ENCODE measurements around the gene PTCD1.
A peak's percentile ranks its signal among the peaks of the same experiment; 100 is the strongest.

PTCD1 gene

GRCh38 chr7:99469381-99470065 lies 30.9 kb upstream of the PTCD1 start:
- WGBS (ENCODE audit: insufficient coverage) = 58% methylated on average over 15 of the region's 23 CpGs
- no peaks in the 10 kb centered on the region for H3K9me3 ChIP-seq (ENCODE audit: control extremely low read depth in 1 of 5, control insufficient read depth in 4 of 5, insufficient read depth in 2 of 5, low read depth in 1 of 5, low read length in 4 of 5)
- ChIA-PET CTCF (interaction anchor here (0.6 kb wide), 1 partner anchor 24 kb away, joined by 3 read pairs; no protein-coding TSS in a partner anchor), POLR2A (no interaction called here)
- peaks cover 0 to 7% (median 0%) of the 10 kb centered on the region in 5 experiments for H3K27me3 ChIP-seq (replicated peaks in 2 of 5; ENCODE audit: control insufficient read depth in 4 of 5, insufficient read depth in 5 of 5, low read length in 4 of 5)
- H3K36me3 ChIP-seq (ENCODE audit: control insufficient read depth in 4 of 4, insufficient read depth in 4 of 4, low read length in 3 of 4) = peaks cover 0 to 3% (median under 1%) of the 10 kb centered on the region in 4 experiments
- DNase-seq = no peak
- H3K4me1 ChIP-seq (ENCODE audit: control extremely low read depth in 1 of 4, control insufficient read depth in 4 of 4, insufficient read depth in 4 of 4, low read length in 3 of 4) = peaks cover 6 to 30% (median 19%) of the 10 kb centered on the region in 4 experiments
- H3K4me3 ChIP-seq (ENCODE audit: control insufficient read depth in 1 of 7, extremely low read depth in 1 of 7, insufficient read depth in 4 of 7, low read depth in 2 of 7, low read length in 6 of 7) = no peak overlapping the region
- H3K27ac ChIP-seq (ENCODE audit: insufficient read depth in 1 of 2, low read depth in 1 of 2, low read length in 2 of 2, poor library complexity in 1 of 2, severe bottlenecking in 2 of 2) = no peak overlapping the region

GRCh38 chr7:99468336-99468918 lies 29.8 kb upstream of the PTCD1 start:
- H3K4me1 ChIP-seq (ENCODE audit: control extremely low read depth in 1 of 4, control insufficient read depth in 4 of 4, insufficient read depth in 4 of 4, low read length in 3 of 4) = peaks cover 5 to 27% (median 13%) of the 10 kb centered on the region in 4 experiments
- no peak overlapping the region for H3K4me3 ChIP-seq (ENCODE audit: control insufficient read depth in 1 of 7, extremely low read depth in 1 of 7, insufficient read depth in 4 of 7, low read depth in 2 of 7, low read length in 6 of 7)
- peaks cover 2 to 8% (median 7%) of the 10 kb centered on the region in 4 experiments for H3K36me3 ChIP-seq (ENCODE audit: control insufficient read depth in 4 of 4, insufficient read depth in 4 of 4, low read length in 3 of 4)
- H3K27ac ChIP-seq (ENCODE audit: insufficient read depth in 1 of 2, low read depth in 1 of 2, low read length in 2 of 2, poor library complexity in 1 of 2, severe bottlenecking in 2 of 2) = no peak overlapping the region
- WGBS (ENCODE audit: insufficient coverage) = 95% methylated on average over 24 of the region's 29 CpGs
- no peak for DNase-seq
- ChIA-PET POLR2A (no interaction called here), CTCF (interaction anchor here (0.6 kb wide), 1 partner anchor 23 kb away, joined by 3 read pairs; no protein-coding TSS in a partner anchor)
- H3K9me3 ChIP-seq (ENCODE audit: control extremely low read depth in 1 of 5, control insufficient read depth in 4 of 5, insufficient read depth in 2 of 5, low read depth in 1 of 5, low read length in 4 of 5) = no peaks in the 10 kb centered on the region
- H3K27me3 ChIP-seq (replicated peaks in 2 of 5; ENCODE audit: control insufficient read depth in 4 of 5, insufficient read depth in 5 of 5, low read length in 4 of 5) = peaks cover 0 to 7% (median 0%) of the 10 kb centered on the region in 5 experiments

GRCh38 chr7:99465421-99465768 lies 26.8 kb upstream of the PTCD1 start:
- peaks cover 0 to 4% (median 0%) of the 10 kb centered on the region in 5 experiments for H3K27me3 ChIP-seq (replicated peaks in 2 of 5; ENCODE audit: control insufficient read depth in 4 of 5, insufficient read depth in 5 of 5, low read length in 4 of 5)
- peak in 1 of 3 donors; percentile 3 for DNase-seq
- H3K27ac ChIP-seq (ENCODE audit: insufficient read depth in 1 of 2, low read depth in 1 of 2, low read length in 2 of 2, poor library complexity in 1 of 2, severe bottlenecking in 2 of 2) = peak overlapping the region; percentile 83 to 95
- H3K4me1 ChIP-seq (ENCODE audit: control extremely low read depth in 1 of 4, control insufficient read depth in 4 of 4, insufficient read depth in 4 of 4, low read length in 3 of 4) = peaks cover 2 to 20% (median 12%) of the 10 kb centered on the region in 4 experiments
- H3K9me3 ChIP-seq (ENCODE audit: control extremely low read depth in 1 of 5, control insufficient read depth in 4 of 5, insufficient read depth in 2 of 5, low read depth in 1 of 5, low read length in 4 of 5) = no peaks in the 10 kb centered on the region
- POLR2A ChIA-PET = interaction anchor here (0.7 to 1.6 kb wide), 3 partner anchors 35 to 86 kb away, joined by 3 to 4 read pairs (median 3); partner anchors contain the start of genes FAM200A, ZKSCAN5 and ZNF394
- peak overlapping the region; percentile 86 to 98 (median 90) for H3K4me3 ChIP-seq (ENCODE audit: control insufficient read depth in 1 of 7, extremely low read depth in 1 of 7, insufficient read depth in 4 of 7, low read depth in 2 of 7, low read length in 6 of 7)
- 5% methylated on average over 9 of the region's 9 CpGs for WGBS (ENCODE audit: insufficient coverage)
- CTCF ChIA-PET = interaction anchor here (0.6 to 1.4 kb wide), 2 partner anchors 88 to 135 kb away, joined by 3 read pairs; no protein-coding TSS in a partner anchor
- peaks cover 5 to 27% (median 11%) of the 10 kb centered on the region in 4 experiments for H3K36me3 ChIP-seq (ENCODE audit: control insufficient read depth in 4 of 4, insufficient read depth in 4 of 4, low read length in 3 of 4)

GRCh38 chr7:99461221-99461620 lies 22.6 kb upstream of the PTCD1 start:
- Histone ChIP-seq H3K4me1 (ENCODE audit: control extremely low read depth in 1 of 4, control insufficient read depth in 4 of 4, insufficient read depth in 4 of 4, low read length in 3 of 4) (peaks cover 2 to 18% (median 11%) of the 10 kb centered on the region in 4 experiments), H3K27ac (ENCODE audit: insufficient read depth in 1 of 2, low read depth in 1 of 2, low read length in 2 of 2, poor library complexity in 1 of 2, severe bottlenecking in 2 of 2) (no peak overlapping the region), H3K36me3 (ENCODE audit: control insufficient read depth in 4 of 4, insufficient read depth in 4 of 4, low read length in 3 of 4) (peaks cover 5 to 68% (median 44%) of the 10 kb centered on the region in 4 experiments), H3K27me3 (replicated peaks in 2 of 5; ENCODE audit: control insufficient read depth in 4 of 5, insufficient read depth in 5 of 5, low read length in 4 of 5) (no peaks in the 10 kb centered on the region), H3K4me3 (ENCODE audit: control insufficient read depth in 1 of 7, extremely low read depth in 1 of 7, insufficient read depth in 4 of 7, low read depth in 2 of 7, low read length in 6 of 7) (no peak overlapping the region), H3K9me3 (ENCODE audit: control extremely low read depth in 1 of 5, control insufficient read depth in 4 of 5, insufficient read depth in 2 of 5, low read depth in 1 of 5, low read length in 4 of 5) (no peaks in the 10 kb centered on the region)
- ChIA-PET CTCF (interaction anchor here (1.3 kb wide), 1 partner anchor 12 kb away, joined by 4 read pairs; no protein-coding TSS in a partner anchor), POLR2A (no interaction called here)
- DNase-seq = peak in 2 of 3 donors; percentile 25 to 31
- 100% methylated on average over 2 of the region's 2 CpGs for WGBS (ENCODE audit: insufficient coverage)

GRCh38 chr7:99460651-99461050 lies 22.1 kb upstream of the PTCD1 start:
- H3K27me3 ChIP-seq (replicated peaks in 2 of 5; ENCODE audit: control insufficient read depth in 4 of 5, insufficient read depth in 5 of 5, low read length in 4 of 5) = no peaks in the 10 kb centered on the region
- peaks cover 5 to 73% (median 49%) of the 10 kb centered on the region in 4 experiments for H3K36me3 ChIP-seq (ENCODE audit: control insufficient read depth in 4 of 4, insufficient read depth in 4 of 4, low read length in 3 of 4)
- 99% methylated on average over 11 of the region's 11 CpGs for WGBS (ENCODE audit: insufficient coverage)
- no peak overlapping the region for H3K27ac ChIP-seq (ENCODE audit: insufficient read depth in 1 of 2, low read depth in 1 of 2, low read length in 2 of 2, poor library complexity in 1 of 2, severe bottlenecking in 2 of 2)
- no peaks in the 10 kb centered on the region for H3K9me3 ChIP-seq (ENCODE audit: control extremely low read depth in 1 of 5, control insufficient read depth in 4 of 5, insufficient read depth in 2 of 5, low read depth in 1 of 5, low read length in 4 of 5)
- POLR2A ChIA-PET = no interaction called here
- peaks cover 2 to 13% (median 10%) of the 10 kb centered on the region in 4 experiments for H3K4me1 ChIP-seq (ENCODE audit: control extremely low read depth in 1 of 4, control insufficient read depth in 4 of 4, insufficient read depth in 4 of 4, low read length in 3 of 4)
- no peak overlapping the region for H3K4me3 ChIP-seq (ENCODE audit: control insufficient read depth in 1 of 7, extremely low read depth in 1 of 7, insufficient read depth in 4 of 7, low read depth in 2 of 7, low read length in 6 of 7)
- CTCF ChIA-PET = interaction anchor here (1.1 to 1.5 kb wide), 3 partner anchors 11 to 40 kb away, joined by 3 to 5 read pairs (median 4); partner anchors contain the start of gene ZNF394
- no peak for DNase-seq

GRCh38 chr7:99459087-99459486 lies 20.5 kb upstream of the PTCD1 start:
- WGBS (ENCODE audit: insufficient coverage) = 98% methylated on average over 8 of the region's 8 CpGs
- Histone ChIP-seq H3K4me1 (ENCODE audit: control extremely low read depth in 1 of 4, control insufficient read depth in 4 of 4, insufficient read depth in 4 of 4, low read length in 3 of 4) (peaks cover 0 to 2% (median 0%) of the 10 kb centered on the region in 4 experiments), H3K27ac (ENCODE audit: insufficient read depth in 1 of 2, low read depth in 1 of 2, low read length in 2 of 2, poor library complexity in 1 of 2, severe bottlenecking in 2 of 2) (no peak overlapping the region)

More at GRCh38 chr7:99459087-99459486, 20.5 kb upstream of the PTCD1 start:
- no peak overlapping the region for H3K4me3 ChIP-seq (ENCODE audit: control insufficient read depth in 1 of 7, extremely low read depth in 1 of 7, insufficient read depth in 4 of 7, low read depth in 2 of 7, low read length in 6 of 7)
- ChIA-PET CTCF (interaction anchor here (1.5 kb wide), 2 partner anchors 15 to 41 kb away, joined by 5 read pairs; partner anchors contain the start of gene ZNF394), POLR2A (no interaction called here)
- H3K27me3 ChIP-seq (replicated peaks in 2 of 5; ENCODE audit: control insufficient read depth in 4 of 5, insufficient read depth in 5 of 5, low read length in 4 of 5) = no peaks in the 10 kb centered on the region
- peak; percentile 19 to 54 (median 53) for DNase-seq
- peaks cover 0 to 2% (median 0%) of the 10 kb centered on the region in 5 experiments for H3K9me3 ChIP-seq (ENCODE audit: control extremely low read depth in 1 of 5, control insufficient read depth in 4 of 5, insufficient read depth in 2 of 5, low read depth in 1 of 5, low read length in 4 of 5)
- H3K36me3 ChIP-seq (ENCODE audit: control insufficient read depth in 4 of 4, insufficient read depth in 4 of 4, low read length in 3 of 4) = peaks cover 5 to 87% (median 58%) of the 10 kb centered on the region in 4 experiments
